Measurements from ENCODE around the gene TTC39C.

DNA sequence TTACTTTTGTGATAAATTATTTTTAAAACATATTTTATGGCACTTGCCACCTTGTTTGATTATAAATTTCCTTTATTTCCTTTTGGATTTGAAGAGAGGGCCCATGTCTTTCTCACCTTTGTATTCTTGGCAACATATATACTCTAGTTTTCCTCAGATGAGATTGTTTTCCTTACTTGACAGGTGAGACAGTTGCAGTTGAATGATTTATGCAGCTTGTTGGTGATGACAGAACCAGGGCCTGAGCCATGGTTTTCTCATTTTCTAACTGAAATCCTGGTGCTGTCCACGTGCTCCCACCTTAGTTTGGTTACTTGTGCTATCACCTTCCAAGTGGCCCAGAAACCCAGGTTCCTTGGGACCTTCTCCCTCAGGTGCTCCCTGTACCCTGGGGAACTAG is 58.2 kb downstream of the TTC39C start:
- TF ChIP-seq CTCF (IDR thresholded peaks at IDR 0.05) (no peak), POLR2AphosphoS5 (IDR thresholded peaks at IDR 0.05) (no peak), EP300 (IDR thresholded peaks at IDR 0.05) (no peak), POLR2A (IDR thresholded peaks at IDR 0.05) (no peak)
